ENCODE results near the gene PLD6. TPM values are rescaled to one million over a fixed set of nuclear protein-coding genes. Genes with fewer than 3 reads are reported as not detected.

Gene PLD6
- total and polyA plus RNA-seq, 10 of the 15 experiments (the other 5 are each of a cell fraction or from before 2014, with no cell fraction given): 4.7 to 21.4 (median 12.0) TPM

DNA sequence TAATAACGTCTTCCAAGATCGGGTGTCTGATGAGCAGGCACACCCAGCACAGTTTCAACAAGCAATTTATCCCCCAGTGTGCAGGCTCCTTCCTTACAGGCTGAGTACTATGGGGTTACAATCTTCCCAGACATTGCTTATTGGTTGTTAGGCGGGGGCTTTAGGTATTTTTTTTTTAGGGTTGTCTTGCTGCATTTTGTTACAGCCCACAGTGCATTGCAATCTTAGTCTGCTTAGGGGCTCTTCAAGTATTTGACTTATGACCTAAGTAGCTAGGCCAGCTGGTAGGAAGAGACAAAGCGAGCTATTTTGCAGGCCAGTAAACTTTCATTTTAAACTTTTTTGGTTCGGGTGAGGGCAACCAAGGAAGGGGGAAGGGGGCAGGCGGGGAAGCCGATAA is 5.8 kb downstream of the PLD6 start:
- Histone ChIP-seq H3K9ac (ENCODE audit: control insufficient read depth, insufficient read depth, low read length) (no peak overlapping the region), H4K20me1 (ENCODE audit: control insufficient read depth, insufficient read depth) (no peaks in the 10 kb centered on the region), H2AFZ (ENCODE audit: control insufficient read depth, low read depth, low read length) (no peak overlapping the region), H3K27me3 (replicated peaks in 1 of 2; ENCODE audit: control insufficient read depth in 2 of 2, insufficient read depth in 2 of 2, low read length in 1 of 2) (no peaks in the 10 kb centered on the region), H3K79me2 (ENCODE audit: control insufficient read depth, insufficient read depth, low read length) (peaks cover 28% of the 10 kb centered on the region), H3K9me3 (replicated peaks; ENCODE audit: control insufficient read depth, insufficient read depth, low read length) (no peaks in the 10 kb centered on the region), H3K4me3 (no peak overlapping the region), H3K4me1 (ENCODE audit: control insufficient read depth, insufficient read depth, low read length) (peaks cover 5% of the 10 kb centered on the region; the same call in 1 of the 2 replicates), H3K4me2 (ENCODE audit: control insufficient read depth, insufficient read depth) (no peak overlapping the region), H3K36me3 (ENCODE audit: control insufficient read depth in 2 of 2, insufficient read depth in 2 of 2, low read length in 1 of 2) (peaks cover 2 to 7% of the 10 kb centered on the region in 2 experiments), H3K27ac (ENCODE audit: control insufficient read depth, insufficient read depth) (no peak overlapping the region)
- TF ChIP-seq SMAD1 (IDR thresholded peaks at IDR 0.05; ENCODE audit: low read depth, partially characterized antibody) (no peak), ZNF24 (IDR thresholded peaks at IDR 0.05) (no peak), STAT1 (conservative IDR thresholded peaks at IDR 0.05) (no peak), NR2F1 (conservative IDR thresholded peaks at IDR 0.05) (no peak), SIX5 (IDR thresholded peaks at IDR 0.05; ENCODE audit: low read depth, low read length, severe bottlenecking) (no peak), KAT2A (conservative IDR thresholded peaks at IDR 0.05; ENCODE audit: control insufficient read depth, low read depth, low read length) (no peak), USF1 (IDR thresholded peaks at IDR 0.05; ENCODE audit: borderline replicate concordance, extremely low read length, insufficient read depth, low read depth, low read length) (no peak), CBX5 (IDR thresholded peaks at IDR 0.05; ENCODE audit: low read depth) (no peak), TCF3 (IDR thresholded peaks at IDR 0.05; ENCODE audit: borderline replicate concordance, insufficient read depth, low read depth, low read length) (no peak)
- ChIA-PET POLR2A (interaction anchor here (1.1 kb wide), 1 partner anchor 8 kb away, joined by 3 read pairs; no protein-coding TSS in a partner anchor), RAD21 (ENCODE audit: unreplicated experiment) (interaction anchor here (0.6 kb wide), 1 partner anchor 76 kb away, joined by 3 read pairs; no protein-coding TSS in a partner anchor), CTCF (interaction anchor here (0.7 kb wide), 1 partner anchor 40 kb away, joined by 3 read pairs; no protein-coding TSS in a partner anchor), SMC1A (ENCODE audit: uncharacterized antibody, unreplicated experiment) (interaction anchor here (0.6 to 3.1 kb wide), 3 partner anchors 10 to 19 kb away, joined by 3 to 10 read pairs (median 8); no protein-coding TSS in a partner anchor)
- FAIRE-seq: no peak
- 91% methylated on average over 7 of the region's 7 CpGs for WGBS (ENCODE audit: insufficient coverage, insufficient replicate concordance, low lambda C conversion rate, missing lambda C conversion rate)
- intact Hi-C loops (cut with micrococcal nuclease; ENCODE audit: unreplicated experiment) (loop anchor here (10.0 kb wide), 2 partner anchors 104 to 196 kb away; partner anchors contain the start of gene NT5M), in situ Hi-C loops (cut with MboI) (no loop called here)
- BruUV-seq (replicated peaks): no TSS peak
- DNase-seq (ENCODE audit: low read depth, low spot score): no peak
- ATAC-seq: no peak

Data from GM12878 (cell line).